ENCODE data around the gene LRRC28.

The LRRC28 gene

GRCh38 chr15:99344639-99345038 lies 93.4 kb downstream of the LRRC28 start:
- no peak for DNase-seq
- Histone ChIP-seq H3K36me3 (no peaks in the 10 kb centered on the region), H3K27ac (no peak overlapping the region), H3K9me3 (ENCODE audit: severe bottlenecking) (no peaks in the 10 kb centered on the region), H3K27me3 (ENCODE audit: insufficient read depth, low read depth, severe bottlenecking) (no peaks in the 10 kb centered on the region), H3K4me3 (ENCODE audit: low read depth, low read length) (no peak overlapping the region)
- TF ChIP-seq CTCF (IDR thresholded peaks at IDR 0.05; ENCODE audit: low read depth, low read length): no peak

- no peaks in the 10 kb centered on the region for H3K9me3 ChIP-seq (ENCODE audit: severe bottlenecking)
- DNase-seq: no peak
- H3K27ac ChIP-seq: no peak overlapping the region
- no peaks in the 10 kb centered on the region for H3K27me3 ChIP-seq (ENCODE audit: insufficient read depth, low read depth, severe bottlenecking)
- TF ChIP-seq CTCF (IDR thresholded peaks at IDR 0.05; ENCODE audit: low read depth, low read length): no peak
- H3K4me3 ChIP-seq (ENCODE audit: low read depth, low read length): no peak overlapping the region
- H3K36me3 ChIP-seq: no peaks in the 10 kb centered on the region
Measured at GRCh38 chr15:99345242-99345641, 94.0 kb downstream of the LRRC28 start.

GRCh38 chr15:99345832-99346462 lies 94.7 kb downstream of the LRRC28 start:
- no peaks in the 10 kb centered on the region for H3K36me3 ChIP-seq
- H3K4me3 ChIP-seq (ENCODE audit: low read depth, low read length): no peak overlapping the region

GRCh38 chr15:99347574-99347973 lies 96.3 kb downstream of the LRRC28 start:
- TF ChIP-seq CTCF (IDR thresholded peaks at IDR 0.05; ENCODE audit: low read depth, low read length): no peak
- no peaks in the 10 kb centered on the region for H3K9me3 ChIP-seq (ENCODE audit: severe bottlenecking)
- DNase-seq: no peak
- no peak overlapping the region for H3K4me3 ChIP-seq (ENCODE audit: low read depth, low read length)
- H3K27ac ChIP-seq: no peak overlapping the region
- no peaks in the 10 kb centered on the region for H3K27me3 ChIP-seq (ENCODE audit: insufficient read depth, low read depth, severe bottlenecking)
- H3K36me3 ChIP-seq: no peaks in the 10 kb centered on the region; the same call in 1 of the 2 replicates

More at GRCh38 chr15:99345832-99346462, 94.7 kb downstream of the LRRC28 start:
- no peak for DNase-seq
- Histone ChIP-seq H3K27me3 (ENCODE audit: insufficient read depth, low read depth, severe bottlenecking) (no peaks in the 10 kb centered on the region), H3K9me3 (ENCODE audit: severe bottlenecking) (no peaks in the 10 kb centered on the region), H3K27ac (no peak overlapping the region)
- no peak for TF ChIP-seq CTCF (IDR thresholded peaks at IDR 0.05; ENCODE audit: low read depth, low read length)

- H3K9me3 ChIP-seq (ENCODE audit: severe bottlenecking): no peaks in the 10 kb centered on the region
- no peaks in the 10 kb centered on the region for H3K27me3 ChIP-seq (ENCODE audit: insufficient read depth, low read depth, severe bottlenecking)
- no peak overlapping the region for H3K27ac ChIP-seq
- no peaks in the 10 kb centered on the region; the same call in 1 of the 2 replicates for H3K36me3 ChIP-seq
- TF ChIP-seq CTCF (IDR thresholded peaks at IDR 0.05; ENCODE audit: low read depth, low read length): no peak
- no peak for DNase-seq
- H3K4me3 ChIP-seq (ENCODE audit: low read depth, low read length): no peak overlapping the region
Measured at GRCh38 chr15:99348412-99348811, 97.1 kb downstream of the LRRC28 start.

GRCh38 chr15:99350408-99350807 lies 99.1 kb downstream of the LRRC28 start:
- DNase-seq: no peak
- TF ChIP-seq CTCF (IDR thresholded peaks at IDR 0.05; ENCODE audit: low read depth, low read length): no peak
- no peaks in the 10 kb centered on the region; the same call in 1 of the 2 replicates for H3K36me3 ChIP-seq
- no peaks in the 10 kb centered on the region for H3K9me3 ChIP-seq (ENCODE audit: severe bottlenecking)
- H3K27me3 ChIP-seq (ENCODE audit: insufficient read depth, low read depth, severe bottlenecking): no peaks in the 10 kb centered on the region
- no peak overlapping the region for H3K4me3 ChIP-seq (ENCODE audit: low read depth, low read length)
- H3K27ac ChIP-seq: no peak overlapping the region

Data from WERI-Rb-1 (cell line).